ENCODE data around the gene FGF14.

Gene FGF14

DNA sequence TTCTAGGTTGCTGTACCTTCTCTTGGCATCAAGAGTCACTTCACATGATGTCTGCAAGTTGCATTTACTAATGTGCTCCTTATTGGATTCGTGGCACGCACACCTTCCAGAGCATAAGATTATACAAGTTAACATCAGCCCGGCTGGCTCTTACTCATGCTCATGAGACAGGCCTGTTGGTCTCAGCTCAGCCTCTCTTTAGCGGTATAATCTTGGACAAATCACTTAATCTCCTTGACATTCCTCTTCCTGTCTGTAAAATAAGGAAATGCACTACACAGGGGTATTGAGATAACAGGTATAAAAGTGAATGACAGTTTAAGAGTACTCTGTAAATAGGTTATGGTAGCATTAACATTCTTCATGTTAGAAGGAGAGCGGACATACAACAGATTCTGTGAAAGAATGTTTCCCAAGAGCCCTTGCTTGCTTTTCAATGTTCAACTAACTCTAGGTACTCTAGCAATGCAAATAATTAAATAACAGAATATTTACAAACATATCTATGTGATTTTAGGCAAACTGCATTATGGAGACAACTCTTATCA lies 181.1 kb downstream of the FGF14 start:
- no peak overlapping the region for H3K4me3 ChIP-seq (ENCODE audit: low read depth, low read length)
- no peak for DNase-seq (ENCODE audit: low read depth)
- TF ChIP-seq, protein P1, sequence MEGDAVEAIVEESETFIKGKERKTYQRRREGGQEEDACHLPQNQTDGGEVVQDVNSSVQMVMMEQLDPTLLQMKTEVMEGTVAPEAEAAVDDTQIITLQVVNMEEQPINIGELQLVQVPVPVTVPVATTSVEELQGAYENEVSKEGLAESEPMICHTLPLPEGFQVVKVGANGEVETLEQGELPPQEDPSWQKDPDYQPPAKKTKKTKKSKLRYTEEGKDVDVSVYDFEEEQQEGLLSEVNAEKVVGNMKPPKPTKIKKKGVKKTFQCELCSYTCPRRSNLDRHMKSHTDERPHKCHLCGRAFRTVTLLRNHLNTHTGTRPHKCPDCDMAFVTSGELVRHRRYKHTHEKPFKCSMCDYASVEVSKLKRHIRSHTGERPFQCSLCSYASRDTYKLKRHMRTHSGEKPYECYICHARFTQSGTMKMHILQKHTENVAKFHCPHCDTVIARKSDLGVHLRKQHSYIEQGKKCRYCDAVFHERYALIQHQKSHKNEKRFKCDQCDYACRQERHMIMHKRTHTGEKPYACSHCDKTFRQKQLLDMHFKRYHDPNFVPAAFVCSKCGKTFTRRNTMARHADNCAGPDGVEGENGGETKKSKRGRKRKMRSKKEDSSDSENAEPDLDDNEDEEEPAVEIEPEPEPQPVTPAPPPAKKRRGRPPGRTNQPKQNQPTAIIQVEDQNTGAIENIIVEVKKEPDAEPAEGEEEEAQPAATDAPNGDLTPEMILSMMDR (IDR thresholded peaks at IDR 0.05; ENCODE audit: low read depth, low read length, missing control alignments) = no peak
- in situ Hi-C loops (cut with HindIII; ENCODE audit: low sequenced_read_pairs) = no loop called here

DNA sequence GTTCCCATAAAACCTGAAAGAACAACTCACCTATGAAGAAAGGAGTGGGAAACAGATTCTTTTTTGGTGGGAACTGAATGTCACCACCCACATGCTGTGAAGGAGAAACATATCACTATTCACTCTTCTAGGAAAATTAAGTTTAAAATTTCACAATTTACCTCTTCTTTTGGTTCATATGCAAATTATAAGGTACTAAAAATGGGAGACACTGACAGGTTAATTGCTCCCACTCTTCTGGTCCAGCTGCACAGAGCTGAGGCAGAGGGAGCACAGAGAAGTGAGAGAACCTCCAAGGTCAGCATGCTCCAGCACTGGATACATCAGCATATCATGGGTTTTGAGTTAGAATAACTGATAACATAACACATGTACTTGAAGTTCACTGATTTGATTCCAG lies 186.9 kb downstream of the FGF14 start:
- in situ Hi-C loops (cut with HindIII; ENCODE audit: low sequenced_read_pairs) = no loop called here
- DNase-seq (ENCODE audit: low read depth) = no peak
- TF ChIP-seq, protein P1 (IDR thresholded peaks at IDR 0.05; ENCODE audit: low read depth, low read length, missing control alignments) = no peak
- H3K4me3 ChIP-seq (ENCODE audit: low read depth, low read length) = no peak overlapping the region

- H3K4me3 ChIP-seq (ENCODE audit: low read depth, low read length) = no peak overlapping the region
- TF ChIP-seq, protein P1 (IDR thresholded peaks at IDR 0.05; ENCODE audit: low read depth, low read length, missing control alignments) = no peak
- DNase-seq (ENCODE audit: low read depth) = no peak
- in situ Hi-C loops (cut with HindIII; ENCODE audit: low sequenced_read_pairs) = no loop called here
Observed at GRCh38 chr13:102212729-102213128, 189.1 kb downstream of the FGF14 start.

GRCh38 chr13:102208347-102208746 lies 193.5 kb downstream of the FGF14 start:
- in situ Hi-C loops (cut with HindIII; ENCODE audit: low sequenced_read_pairs) = no loop called here
- H3K4me3 ChIP-seq (ENCODE audit: low read depth, low read length) = no peak overlapping the region
- TF ChIP-seq, protein P1 (IDR thresholded peaks at IDR 0.05; ENCODE audit: low read depth, low read length, missing control alignments) = no peak
- DNase-seq (ENCODE audit: low read depth) = no peak

DNA sequence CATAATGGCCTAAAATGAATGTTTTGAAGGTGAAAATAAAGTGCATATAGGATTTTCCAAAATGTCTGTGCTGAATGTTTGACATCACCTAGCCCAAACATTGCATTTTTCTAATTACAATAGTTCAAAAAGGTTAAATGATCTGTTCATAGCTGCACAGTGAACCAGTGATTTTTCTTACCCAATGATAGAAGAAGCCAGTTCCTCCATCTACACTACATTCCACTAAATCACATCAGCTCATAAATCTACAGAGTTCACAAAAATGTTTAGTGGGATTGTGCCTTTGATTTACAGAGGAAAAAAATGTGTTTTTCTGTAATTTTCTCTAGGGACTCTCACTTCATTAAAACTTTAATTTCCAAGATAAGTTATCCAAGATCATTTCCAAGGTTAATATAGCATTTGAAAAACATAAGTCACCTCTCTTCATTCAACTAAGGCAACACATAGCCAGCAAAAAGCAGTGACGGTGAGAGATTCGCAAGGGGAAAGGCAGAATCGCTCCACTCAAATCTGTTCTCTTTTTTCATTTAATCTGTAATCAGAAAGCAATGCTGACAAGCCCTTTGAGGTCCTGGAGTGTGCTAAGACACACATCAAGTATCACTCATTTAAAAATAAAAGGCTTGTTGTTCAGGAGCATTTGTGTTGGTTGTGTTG lies 194.0 kb downstream of the FGF14 start:
- H3K4me3 ChIP-seq (ENCODE audit: low read depth, low read length) = no peak overlapping the region
- TF ChIP-seq, protein P1 (IDR thresholded peaks at IDR 0.05; ENCODE audit: low read depth, low read length, missing control alignments) = no peak
- DNase-seq (ENCODE audit: low read depth) = no peak
- in situ Hi-C loops (cut with HindIII; ENCODE audit: low sequenced_read_pairs) = no loop called here

- TF ChIP-seq, protein P1 (IDR thresholded peaks at IDR 0.05; ENCODE audit: low read depth, low read length, missing control alignments) = no peak
- in situ Hi-C loops (cut with HindIII; ENCODE audit: low sequenced_read_pairs) = no loop called here
- no peak overlapping the region for H3K4me3 ChIP-seq (ENCODE audit: low read depth, low read length)
Observed at GRCh38 chr13:102203718-102204117, 198.1 kb downstream of the FGF14 start.

More at GRCh38 chr13:102203718-102204117, 198.1 kb downstream of the FGF14 start:
- no peak for DNase-seq (ENCODE audit: low read depth)

All from astrocyte of the cerebellum (primary cell).